Fibroblast of villous mesenchyme (primary cell): ENCODE measurements around the gene IST1. TPM values are rescaled to one million over a fixed set of nuclear protein-coding genes. Genes with fewer than 3 reads are reported as not detected.

ENCODE experiments used
- DNase-seq: peaks from one replicate; pipeline ENCODE4 v3.0.0-alpha.2; 2010; ENCODE audit warnings: low read depth
- H3K4me3 ChIP-seq: 2 replicates; pipeline ENCODE4 v1.5.1; 2011; ENCODE audit warnings: low read depth, mild to moderate bottlenecking, low read length
- CTCF ChIP-seq: IDR thresholded peaks from 2 replicates; pipeline ENCODE4 v1.5.1; 2012; ENCODE audit warnings: low read depth, mild to moderate bottlenecking, low read length; ENCODE audit not compliant: insufficient read depth
- total RNA-seq: library from RNA; depleted of rRNA; stranded (reverse); fragments of >200 nt; gene quantifications from 2 replicates; pipeline ENCODE4 v1.2.3, GENCODE V29; 2012

IST1 gene
- total RNA-seq, 1 donor = 206 TPM

- DNase-seq = no peak
- no peak for TF ChIP-seq CTCF
- no peak overlapping the region for H3K4me3 ChIP-seq
Measured at GRCh38 chr16:71966932-71967331, 71.6 kb downstream of the IST1 start.

- H3K4me3 ChIP-seq = no peak overlapping the region
- no peak for TF ChIP-seq CTCF
- DNase-seq = no peak
Measured at GRCh38 chr16:71969353-71969752, 74.0 kb downstream of the IST1 start.

- H3K4me3 ChIP-seq = no peak overlapping the region
- no peak for DNase-seq
- no peak for TF ChIP-seq CTCF
Measured at GRCh38 chr16:71971571-71971970, 76.2 kb downstream of the IST1 start.

GRCh38 chr16:71972356-71972755 lies 77.0 kb downstream of the IST1 start:
- no peak for DNase-seq
- no peak overlapping the region for H3K4me3 ChIP-seq
- TF ChIP-seq CTCF = no peak

GRCh38 chr16:71973001-71973400 lies 77.7 kb downstream of the IST1 start:
- no peak for DNase-seq
- no peak for TF ChIP-seq CTCF
- H3K4me3 ChIP-seq = no peak overlapping the region

- TF ChIP-seq CTCF = no peak
- DNase-seq = no peak
- H3K4me3 ChIP-seq = no peak overlapping the region
Measured at GRCh38 chr16:71974068-71974818, 78.9 kb downstream of the IST1 start.

Other genes with a start within 250 kb of the IST1 start
- gene PHLPP2, start 170.8 kb upstream of the IST1 start, total RNA-seq = 13.2 and 17.3 TPM in 2 replicates
- 82.5 and 117 TPM in 2 replicates for gene AP1G1, start 86.7 kb upstream of the IST1 start, total RNA-seq
- 15.1 and 15.5 TPM in 2 replicates for gene ATXN1L, start 49.6 kb upstream of the IST1 start, total RNA-seq
- gene ZNF821, start 11.3 kb upstream of the IST1 start, total RNA-seq = 3.9 and 7.7 TPM in 2 replicates
- not detected in 2 replicates for gene PKD1L3, start 104.9 kb downstream of the IST1 start, total RNA-seq
- 3.5 TPM in 2 replicates for gene DHODH, start 113.2 kb downstream of the IST1 start, total RNA-seq
- not detected in 2 replicates for gene HP, start 159.0 kb downstream of the IST1 start, total RNA-seq
- gene HPR, start 167.7 kb downstream of the IST1 start, total RNA-seq = not detected in 2 replicates
- gene TXNL4B, start 198.1 kb downstream of the IST1 start, total RNA-seq = 5.2 and 8.6 TPM in 2 replicates
- 59.6 and 59.9 TPM in 2 replicates for gene DHX38, start 198.3 kb downstream of the IST1 start, total RNA-seq